SK-MEL-5 (cell line): ENCODE results near the gene CLSTN3. TPM values are rescaled to one million over a fixed set of nuclear protein-coding genes. Genes with fewer than 3 reads are reported as not detected.
"Not testable (repeated sequence)": the region's sequence is repeated elsewhere in the genome, so short reads cannot be mapped to it uniquely, and the experiment has no call there.

Experiments used
- DNase-seq: peaks from one replicate; pipeline ENCODE4 v3.0.0-alpha.2; 2016; ENCODE audit warnings: low read depth, low spot score
- in situ Hi-C: cut with HindIII; loops from 2 replicates; pipeline ENCODE4 v1.10.0; 2016; ENCODE audit warnings: low sequenced_read_pairs, high pct_unique_total_duplicates, low pct_unique_long_range_greater_than_20kb
- total RNA-seq: library from RNA; depleted of rRNA; stranded (reverse); fragments of >200 nt; shearing (Covaris generic); gene quantifications from 2 replicates; pipeline ENCODE4 v1.2.3, GENCODE V29; 2014

CLSTN3 gene
- total RNA-seq, 1 experiment from 2014 or later: 1.0 TPM

DNA sequence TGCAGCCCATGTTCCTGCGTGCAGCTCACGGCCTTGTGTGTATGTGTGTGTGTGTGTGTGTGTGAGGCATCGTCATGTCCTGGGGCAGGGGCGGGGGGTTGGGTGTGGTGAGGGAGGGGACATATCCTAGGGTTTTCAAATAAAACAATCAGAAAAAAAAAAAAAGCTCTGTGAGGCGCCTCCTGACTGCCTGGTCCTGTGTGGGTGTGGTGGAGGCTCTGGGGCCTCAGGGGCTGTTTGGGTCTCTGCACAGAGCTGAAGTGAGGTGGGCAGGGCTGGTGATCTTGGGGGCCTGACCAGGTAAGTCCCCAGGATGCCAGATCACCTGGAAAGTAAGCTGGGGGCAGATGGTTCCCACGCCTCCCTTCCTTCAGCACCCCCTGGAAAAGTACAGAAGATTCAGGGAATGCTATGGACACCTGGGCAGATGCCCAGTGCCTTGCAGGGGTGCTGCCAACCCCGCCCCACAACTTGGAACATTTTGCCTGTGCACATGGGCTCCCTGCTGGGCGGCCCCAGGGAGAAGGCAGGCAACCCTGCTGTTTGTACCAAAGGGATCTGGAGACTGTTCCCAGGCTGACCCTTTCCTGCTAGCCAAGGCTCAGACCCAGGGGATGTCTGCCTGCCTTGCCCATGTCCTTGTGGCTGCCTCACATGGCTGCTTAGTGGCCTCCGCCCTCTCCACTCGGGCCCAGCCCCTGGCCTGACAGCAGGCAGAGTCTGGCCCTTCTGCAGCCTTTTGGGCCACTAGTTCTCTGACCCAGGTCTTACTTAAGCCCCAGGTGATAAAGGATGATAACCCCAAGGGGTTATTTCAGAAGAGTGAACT lies 28.8 kb downstream of the CLSTN3 start:
- in situ Hi-C loops: no loop called here

GRCh38 chr12:7160183-7160582 lies 30.0 kb downstream of the CLSTN3 start:
- in situ Hi-C loops: no loop called here
- no peak for DNase-seq

More for the DNA sequence above, 28.8 kb downstream of the CLSTN3 start:
- DNase-seq: no peak

- in situ Hi-C loops: no loop called here
- DNase-seq: no peak
Measured at GRCh38 chr12:7161327-7161726, 31.2 kb downstream of the CLSTN3 start.

GRCh38 chr12:7161811-7162210 lies 31.6 kb downstream of the CLSTN3 start:
- in situ Hi-C loops: no loop called here
- DNase-seq: no peak

DNA sequence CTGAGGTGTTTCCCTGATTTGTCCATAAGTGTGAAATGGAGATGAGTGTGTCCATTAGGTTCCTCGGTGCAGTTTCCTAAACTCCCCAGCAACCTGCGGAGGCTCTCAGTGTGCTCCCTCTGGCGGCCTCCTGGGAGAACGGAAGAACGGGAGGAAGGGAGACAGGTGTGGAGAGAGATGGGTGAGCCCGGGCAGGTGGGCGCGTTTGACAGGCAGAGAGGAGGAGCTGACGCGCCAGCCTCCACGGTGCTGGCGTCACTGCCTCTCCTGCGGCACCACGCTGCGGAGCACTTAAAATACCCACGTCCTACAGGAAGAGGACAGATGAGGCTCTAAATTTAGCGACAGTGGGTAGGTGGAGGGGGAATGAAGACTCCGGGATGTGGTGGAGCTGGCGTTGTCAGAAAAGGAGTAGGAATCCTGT lies 32.5 kb downstream of the CLSTN3 start:
- in situ Hi-C loops: no loop called here
- peak; percentile 40 for DNase-seq

DNA sequence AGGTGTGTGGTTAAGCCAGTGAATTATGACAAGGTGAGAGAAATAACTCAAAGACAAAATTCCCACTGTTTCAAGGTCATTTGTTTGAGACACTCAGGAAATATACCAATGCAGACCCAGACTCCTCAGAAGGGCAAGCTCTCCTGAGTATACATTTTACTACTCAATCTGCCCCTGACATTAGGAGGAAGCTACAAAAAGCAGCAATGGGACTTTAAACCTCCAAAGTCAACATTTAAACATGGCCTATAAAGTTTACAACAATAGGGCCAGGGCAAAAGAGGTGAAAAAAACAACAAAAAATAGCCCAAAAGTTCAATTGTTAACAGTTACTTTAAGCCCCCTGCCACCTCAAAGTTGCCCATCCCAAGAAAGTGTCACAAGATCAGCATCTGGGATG lies 39.8 kb downstream of the CLSTN3 start:
- no peak for DNase-seq
- in situ Hi-C loops: no loop called here

DNA sequence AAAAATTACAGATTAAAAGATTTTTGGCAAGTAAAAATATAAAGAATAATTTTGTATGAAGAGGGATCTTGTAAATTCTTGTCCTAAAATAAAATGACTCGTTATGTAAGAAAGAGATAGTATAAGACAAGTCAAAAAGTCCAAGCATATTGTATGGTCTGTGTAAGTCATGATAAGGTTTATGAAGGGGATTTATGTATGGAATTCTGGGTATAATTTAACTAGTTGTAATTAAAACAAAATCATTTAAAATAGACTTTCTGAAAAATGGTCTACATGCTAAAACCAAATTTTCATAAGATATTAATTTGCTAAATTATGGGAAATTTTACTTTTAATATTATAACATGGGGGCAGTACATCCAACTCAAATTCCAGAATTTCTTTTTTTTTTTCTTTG lies 41.7 kb downstream of the CLSTN3 start:
- in situ Hi-C loops: no loop called here
- no peak for DNase-seq

DNA sequence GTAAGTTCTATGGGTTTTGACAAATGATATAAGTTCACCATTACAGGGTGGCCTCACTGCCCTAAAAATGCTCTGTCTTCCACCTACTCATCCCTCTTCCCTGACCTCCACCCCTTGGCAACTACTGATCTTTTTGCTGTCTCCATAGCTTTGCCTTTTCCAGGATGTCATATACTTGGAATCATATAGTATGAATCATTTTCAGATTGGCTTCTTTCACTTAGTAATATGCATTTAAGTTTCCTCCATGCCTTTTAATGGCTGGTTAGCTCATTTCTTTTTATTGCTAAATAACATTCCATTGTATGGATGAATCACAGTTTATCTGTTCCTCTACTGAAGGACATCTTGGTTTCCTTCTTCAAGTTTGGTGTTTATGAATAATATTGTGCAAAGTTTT lies 45.3 kb downstream of the CLSTN3 start:
- DNase-seq: no peak
- in situ Hi-C loops: no loop called here

- no peak for DNase-seq
- in situ Hi-C loops: no loop called here
Measured at GRCh38 chr12:7176595-7176994, 46.4 kb downstream of the CLSTN3 start.

DNA sequence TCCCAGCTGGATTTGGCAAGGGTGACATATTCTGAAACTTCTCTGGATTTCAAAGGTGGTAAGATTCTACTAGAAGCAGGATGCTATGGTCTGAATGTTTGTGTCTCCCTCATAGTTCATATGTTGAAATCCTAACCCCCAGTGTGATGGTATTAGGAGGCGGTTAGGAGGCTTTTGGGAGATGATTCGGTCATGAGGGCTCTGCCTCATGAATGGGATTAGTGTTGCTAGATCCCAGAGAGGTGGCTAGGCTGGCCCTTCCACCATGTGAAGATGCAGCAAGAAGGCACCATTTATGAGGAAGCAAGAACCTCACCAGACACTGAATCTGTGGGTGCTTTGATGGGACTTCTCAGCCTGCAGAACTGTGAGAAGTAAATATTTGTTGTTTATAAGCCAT lies 48.3 kb downstream of the CLSTN3 start:
- peak; percentile 66 for DNase-seq
- in situ Hi-C loops: no loop called here

GRCh38 chr12:7180685-7181084 lies 50.5 kb downstream of the CLSTN3 start:
- in situ Hi-C loops: no loop called here
- DNase-seq: peak; percentile 49

DNA sequence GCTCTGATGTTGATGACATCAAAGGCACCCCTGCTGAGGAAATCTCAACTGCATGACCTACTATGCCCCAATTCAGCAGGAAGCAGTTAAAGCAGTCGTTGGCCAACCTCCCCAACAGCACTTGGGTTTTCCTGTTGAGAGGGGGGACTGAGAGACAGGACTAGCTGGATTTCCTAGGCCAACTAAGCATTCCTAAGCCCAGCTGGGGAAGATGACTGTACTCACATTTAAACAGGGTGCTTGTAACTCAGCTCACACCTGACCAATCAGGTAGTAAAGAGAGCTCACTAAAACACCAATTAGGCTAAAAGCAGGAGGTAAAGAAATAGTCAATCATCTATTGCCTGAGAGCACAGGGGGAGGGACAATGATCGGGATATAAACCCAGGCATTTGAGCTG lies 55.9 kb downstream of the CLSTN3 start:
- DNase-seq, in situ Hi-C loops: not testable (repeated sequence)

DNA sequence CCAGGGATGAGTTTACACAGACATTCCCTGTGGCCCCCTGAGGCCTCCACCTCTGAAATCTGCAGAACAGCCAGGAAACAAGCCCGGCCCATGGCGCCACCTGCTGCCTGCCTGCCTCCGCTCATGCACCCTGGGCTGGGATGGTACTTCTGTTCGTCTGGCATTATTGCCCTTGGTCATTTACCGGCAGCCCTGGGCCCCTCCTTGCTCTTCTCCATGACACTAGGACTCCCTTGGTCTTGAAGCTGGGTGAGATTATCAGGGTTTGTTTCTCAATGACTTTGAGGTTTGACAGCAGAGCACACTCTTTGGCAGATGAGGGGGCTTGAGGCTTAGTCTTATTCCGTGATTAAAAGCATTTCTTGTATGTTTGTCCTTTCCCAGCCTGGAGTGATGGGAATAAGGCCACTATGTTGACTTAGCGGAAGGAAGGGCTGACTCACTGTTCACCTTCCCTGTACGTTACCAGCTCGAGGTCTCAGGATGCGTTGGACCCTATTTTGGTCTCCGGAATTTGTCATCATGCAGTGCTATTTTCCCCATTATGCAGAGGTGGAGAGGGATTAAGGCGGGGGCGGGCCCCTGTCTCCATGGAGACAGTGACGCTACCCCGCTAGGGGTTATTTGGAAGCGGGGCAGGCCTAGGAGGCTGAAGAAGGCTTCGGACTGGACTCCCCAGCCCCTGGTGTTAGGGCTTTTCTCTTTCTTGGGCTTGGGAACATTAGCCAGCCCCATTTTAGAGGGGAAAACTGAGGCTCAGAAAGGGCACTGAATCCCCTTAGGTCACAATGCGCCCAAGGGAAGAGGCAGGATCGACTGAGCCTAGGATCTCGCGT lies 58.6 kb downstream of the CLSTN3 start:
- in situ Hi-C loops: no loop called here
- DNase-seq: peak; percentile 79

DNA sequence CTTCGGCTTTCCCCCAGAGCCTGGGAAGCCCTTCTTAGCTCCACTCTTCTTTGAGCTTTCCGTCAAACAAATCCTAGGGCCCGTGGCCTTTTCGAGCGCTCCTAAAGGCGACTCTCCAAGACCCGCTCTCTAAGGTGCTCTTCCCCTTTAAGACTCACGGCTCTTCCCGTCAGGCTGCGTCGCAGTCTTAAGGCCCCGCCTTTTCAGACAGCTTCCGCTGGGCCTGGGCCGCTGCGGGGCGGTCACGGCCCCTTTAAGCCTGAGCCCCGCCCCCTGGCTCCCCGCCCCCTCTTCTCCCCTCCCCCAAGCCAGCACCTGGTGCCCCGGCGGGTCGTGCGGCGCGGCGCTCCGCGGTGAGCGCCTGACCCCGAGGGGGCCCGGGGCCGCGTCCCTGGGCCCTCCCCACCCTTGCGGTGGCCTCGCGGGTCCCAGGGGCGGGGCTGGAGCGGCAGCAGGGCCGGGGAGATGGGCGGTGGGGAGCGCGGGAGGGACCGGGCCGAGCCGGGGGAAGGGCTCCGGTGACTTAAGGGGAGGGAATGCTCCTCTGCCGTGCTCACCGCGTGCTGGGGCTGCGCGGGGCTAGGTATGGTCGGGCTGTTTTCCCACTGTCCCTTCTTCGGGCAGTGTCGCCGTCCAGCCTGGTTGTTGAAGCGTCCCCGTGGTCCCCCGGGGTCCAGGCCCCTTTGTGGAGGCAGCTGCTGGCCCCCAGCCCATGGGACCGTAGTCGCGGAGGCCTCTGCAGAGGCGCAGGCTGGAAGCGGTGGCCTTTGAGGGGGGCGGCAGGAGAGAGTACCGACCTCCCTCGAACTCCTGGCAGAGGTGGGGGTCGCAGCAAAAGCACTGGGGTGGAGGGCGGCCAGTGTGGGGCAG lies 59.5 kb downstream of the CLSTN3 start, which contains the start of gene PEX5:
Gene PEX5, plus strand, starts transcription at position 289 of the 870 bp plus-strand sequence. CDS start 692 bp downstream, outside the sequence.
- peak; percentile 92 for DNase-seq

DNA sequence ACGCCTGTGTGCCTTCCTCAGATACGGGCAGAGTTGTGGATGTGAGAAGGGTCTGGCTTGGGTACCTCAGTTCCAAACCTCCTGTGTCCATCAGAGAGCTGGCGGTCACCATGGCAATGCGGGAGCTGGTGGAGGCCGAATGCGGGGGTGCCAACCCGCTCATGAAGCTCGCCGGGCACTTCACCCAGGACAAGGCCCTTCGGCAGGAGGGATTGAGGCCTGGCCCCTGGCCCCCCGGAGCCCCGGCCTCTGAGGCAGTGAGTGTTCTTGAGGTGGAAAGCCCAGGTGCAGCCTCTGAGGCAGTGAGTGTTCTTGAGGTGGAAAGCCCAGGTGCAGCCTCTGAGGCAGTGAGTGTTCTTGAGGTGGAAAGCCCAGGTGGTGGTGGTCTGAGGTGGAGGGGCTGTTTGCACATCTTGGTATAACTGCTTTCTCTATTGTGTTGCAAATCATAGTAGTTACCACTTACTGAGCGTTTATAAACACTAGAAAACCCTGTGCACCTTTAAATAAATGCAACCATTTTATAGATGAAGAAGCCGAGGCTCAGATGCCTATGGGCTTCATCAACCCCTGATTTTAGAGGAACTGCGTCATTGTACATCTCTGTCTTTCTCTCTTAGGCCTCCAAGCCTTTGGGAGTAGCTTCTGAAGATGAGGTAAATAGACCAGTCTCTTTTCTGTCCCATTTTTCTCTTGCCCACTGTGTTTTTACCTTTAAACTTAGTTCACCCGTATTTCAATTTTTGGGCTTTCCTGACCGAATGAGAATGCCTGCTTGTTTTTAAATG lies 60.3 kb downstream of the CLSTN3 start:
- no peak for DNase-seq
- in situ Hi-C loops: no loop called here

More for the DNA sequence above, 59.5 kb downstream of the CLSTN3 start, which contains the start of gene PEX5:
- in situ Hi-C loops: no loop called here

DNA sequence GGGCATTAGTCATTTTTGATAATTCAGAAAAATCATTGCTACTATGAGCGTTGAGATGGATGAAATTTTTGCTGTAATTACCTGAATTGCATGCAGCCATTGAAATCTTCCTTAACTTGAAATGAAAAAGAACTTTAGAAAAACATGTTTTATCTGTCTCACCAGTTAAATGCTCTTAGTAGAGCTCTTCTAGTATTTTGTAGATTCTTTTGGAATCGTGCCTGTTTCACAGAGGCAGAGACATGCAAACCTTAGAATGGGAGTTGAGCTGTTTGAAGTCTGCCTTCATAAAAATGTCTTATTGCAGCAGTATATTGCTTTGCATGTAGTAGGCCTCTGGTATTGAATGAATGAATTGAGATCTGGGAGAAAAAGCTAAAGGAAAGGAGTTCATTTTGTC lies 63.5 kb downstream of the CLSTN3 start:
- no peak for DNase-seq
- in situ Hi-C loops: no loop called here

DNA sequence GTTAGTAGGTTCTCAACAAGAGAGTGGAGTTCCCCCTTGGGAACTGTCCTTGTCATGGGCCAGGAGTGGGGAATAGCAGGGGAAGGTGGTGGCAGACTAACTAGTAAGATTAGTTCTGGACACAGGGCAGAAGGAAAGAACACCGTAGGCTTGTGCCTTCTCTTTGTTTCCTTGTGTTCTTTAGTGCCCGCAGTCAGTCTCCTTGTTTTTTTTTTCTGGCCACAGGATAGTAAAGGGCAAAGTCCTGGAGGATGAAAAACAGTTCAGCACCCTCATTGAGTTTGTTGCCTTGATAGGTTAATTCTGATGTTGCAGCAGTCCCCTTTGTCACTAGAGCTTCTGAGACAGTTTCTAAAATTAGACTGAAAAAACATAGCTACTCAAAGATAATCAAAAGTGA lies 67.7 kb downstream of the CLSTN3 start:
- in situ Hi-C loops: no loop called here
- DNase-seq: no peak
